Ascending aorta (tissue), 2 donors: ENCODE measurements around the gene PLCG1. TPM values are rescaled to one million over a fixed set of nuclear protein-coding genes. Genes with fewer than 3 reads are reported as not detected.
"Not testable (repeated sequence)": the region's sequence is repeated elsewhere in the genome, so short reads cannot be mapped to it uniquely, and the experiment has no call there.

Experiments used
- DNase-seq, 2 donors: peaks; one replicate each; pipeline ENCODE4 v3.0.0-alpha.2; 2019; ENCODE audit warnings: low spot score in 2 of 2
- H3K27ac ChIP-seq, 2 donors: fragments of 200-600 bp; sonication (generic); one replicate each; pipeline ENCODE4 v1.5.1; 2016 to 2017; ENCODE audit warnings: mild to moderate bottlenecking in 1 of 2
- H3K27me3 ChIP-seq: fragments of 200-600 bp; sonication (generic); one replicate; pipeline ENCODE4 v1.5.1; 2017
- H3K36me3 ChIP-seq, 2 donors: fragments of 200-600 bp; sonication (generic); one replicate each; pipeline ENCODE4 v1.5.1; 2016
- H3K4me1 ChIP-seq, 2 donors: fragments of 200-600 bp; sonication (generic); one replicate each; pipeline ENCODE4 v1.5.1; 2016 to 2017; ENCODE audit warnings: mild to moderate bottlenecking in 1 of 2
- H3K4me3 ChIP-seq, 2 donors: fragments of 200-600 bp; sonication (generic); one replicate each; pipeline ENCODE4 v1.5.1; 2016 to 2017; ENCODE audit warnings: mild to moderate bottlenecking in 1 of 2
- H3K9me3 ChIP-seq, 2 donors: fragments of 200-600 bp; sonication (generic); one replicate each; pipeline ENCODE4 v1.5.1; 2016
- intact Hi-C: fragments of 100-400 bp; cut with DNase I; formaldehyde crosslinking; loops from one replicate; pipeline ENCODE4 v1.15.1; 2023
- total RNA-seq: library from RNA; depleted of rRNA; stranded (reverse); fragments of >200 nt; gene quantifications from one replicate; pipeline ENCODE4 v1.1.0, GENCODE V29; 2016
- TF ChIP-seq, protein P1 (sequence below), 3 experiments: fragments of 200-600 bp in 2 of 3; fragments of 450-650 bp in 1 of 3; sonication (generic) in 2 of 3; IDR thresholded peaks; one replicate each; pipeline ENCODE4 v1.5.1; 2016 to 2019; ENCODE audit warnings: antibody characterized with exemption in 3 of 3, mild to moderate bottlenecking in 1 of 3, moderate library complexity in 1 of 3

The PLCG1 gene
- total RNA-seq, 1 donor from 2014 or later, result 168 TPM

GRCh38 chr20:41110012-41110411, 27.3 kb upstream of the PLCG1 start:
- H3K9me3 ChIP-seq, result no peaks in the 10 kb centered on the region
- H3K4me1 ChIP-seq, result no peaks in the 10 kb centered on the region
- TF ChIP-seq, protein P1, sequence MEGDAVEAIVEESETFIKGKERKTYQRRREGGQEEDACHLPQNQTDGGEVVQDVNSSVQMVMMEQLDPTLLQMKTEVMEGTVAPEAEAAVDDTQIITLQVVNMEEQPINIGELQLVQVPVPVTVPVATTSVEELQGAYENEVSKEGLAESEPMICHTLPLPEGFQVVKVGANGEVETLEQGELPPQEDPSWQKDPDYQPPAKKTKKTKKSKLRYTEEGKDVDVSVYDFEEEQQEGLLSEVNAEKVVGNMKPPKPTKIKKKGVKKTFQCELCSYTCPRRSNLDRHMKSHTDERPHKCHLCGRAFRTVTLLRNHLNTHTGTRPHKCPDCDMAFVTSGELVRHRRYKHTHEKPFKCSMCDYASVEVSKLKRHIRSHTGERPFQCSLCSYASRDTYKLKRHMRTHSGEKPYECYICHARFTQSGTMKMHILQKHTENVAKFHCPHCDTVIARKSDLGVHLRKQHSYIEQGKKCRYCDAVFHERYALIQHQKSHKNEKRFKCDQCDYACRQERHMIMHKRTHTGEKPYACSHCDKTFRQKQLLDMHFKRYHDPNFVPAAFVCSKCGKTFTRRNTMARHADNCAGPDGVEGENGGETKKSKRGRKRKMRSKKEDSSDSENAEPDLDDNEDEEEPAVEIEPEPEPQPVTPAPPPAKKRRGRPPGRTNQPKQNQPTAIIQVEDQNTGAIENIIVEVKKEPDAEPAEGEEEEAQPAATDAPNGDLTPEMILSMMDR (IDR thresholded peaks at IDR 0.05), result no peak
- intact Hi-C loops, result no loop called here
- DNase-seq, result no peak
- peaks cover 33 to 46% of the 10 kb centered on the region in 2 donors for H3K36me3 ChIP-seq
- no peak overlapping the region for H3K27ac ChIP-seq
- no peaks in the 10 kb centered on the region for H3K27me3 ChIP-seq
- H3K4me3 ChIP-seq, result no peak overlapping the region

DNA sequence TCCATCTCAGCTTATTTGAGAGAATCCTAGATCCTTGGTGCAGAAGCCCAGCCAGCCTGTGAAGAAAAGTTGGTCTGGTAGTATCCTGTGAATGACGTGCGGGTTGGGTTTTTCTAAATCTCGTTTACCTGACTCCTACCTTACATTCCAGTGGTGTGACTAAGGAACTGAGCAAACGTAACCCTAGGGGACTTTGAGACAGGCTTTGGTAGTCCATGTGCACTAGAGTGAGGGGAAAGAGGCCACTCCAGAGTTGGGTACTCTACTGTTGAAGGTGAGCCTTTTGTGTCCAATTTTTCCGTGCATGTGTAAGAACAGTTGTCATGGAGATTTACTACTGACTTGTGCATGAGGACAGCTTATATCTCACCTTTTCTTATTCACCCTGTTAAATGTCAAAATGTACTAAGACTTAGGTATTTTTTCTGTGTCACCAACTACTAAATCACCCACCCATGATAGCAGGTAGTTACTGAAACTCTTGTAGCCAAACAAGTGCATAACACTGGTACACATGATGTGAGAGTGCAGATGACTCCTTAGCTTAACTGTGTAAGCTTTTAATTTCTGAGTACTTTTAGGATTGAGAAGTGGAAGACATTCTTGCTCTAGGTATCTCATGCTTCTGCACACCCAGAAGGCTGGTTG, 26.3 kb upstream of the PLCG1 start:
- H3K4me1 ChIP-seq, result no peaks in the 10 kb centered on the region
- H3K36me3 ChIP-seq, result peaks cover 43 to 53% of the 10 kb centered on the region in 2 donors
- no peaks in the 10 kb centered on the region for H3K9me3 ChIP-seq
- H3K4me3 ChIP-seq, result no peak overlapping the region
- DNase-seq, result no peak
- intact Hi-C loops, result no loop called here
- H3K27ac ChIP-seq, result no peak overlapping the region
- no peaks in the 10 kb centered on the region for H3K27me3 ChIP-seq
- TF ChIP-seq, protein P1 (IDR thresholded peaks at IDR 0.05), result no peak

GRCh38 chr20:41111578-41111951, 25.8 kb upstream of the PLCG1 start:
- Histone ChIP-seq H3K36me3 (peaks cover 48 to 58% of the 10 kb centered on the region in 2 donors), H3K27me3 (no peaks in the 10 kb centered on the region)

DNA sequence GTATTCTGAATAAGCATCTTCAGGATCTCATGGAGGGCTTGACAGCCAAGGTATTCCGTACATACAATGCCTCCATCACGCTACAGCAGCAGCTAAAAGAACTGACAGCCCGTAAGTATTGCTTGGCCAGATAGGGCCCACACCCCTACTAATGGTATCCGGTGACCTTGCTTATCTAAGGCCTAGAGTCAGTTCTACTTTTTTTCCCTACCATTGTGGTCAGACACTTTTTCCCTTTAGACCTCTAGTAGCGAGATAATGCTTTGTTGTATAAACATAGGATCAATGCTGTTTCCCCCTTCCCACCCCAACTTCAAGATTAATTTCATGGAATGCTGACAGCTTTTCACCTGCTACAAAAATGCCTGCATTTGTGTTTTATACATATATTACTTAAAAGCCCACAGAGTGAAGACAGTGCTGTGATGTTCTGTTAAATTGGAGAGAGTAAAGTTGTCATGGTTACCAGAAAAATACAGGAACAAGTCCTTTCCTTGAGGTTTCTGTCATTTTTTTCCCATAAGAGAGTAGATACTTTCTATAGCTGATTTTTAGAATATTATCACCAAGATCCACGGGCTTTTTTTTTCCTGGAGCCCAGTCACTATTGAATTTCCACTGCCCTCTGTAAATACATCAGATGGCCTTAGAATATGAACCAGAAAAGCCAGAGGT, 20.9 kb upstream of the PLCG1 start:
- Histone ChIP-seq H3K4me1 (no peaks in the 10 kb centered on the region), H3K9me3 (no peaks in the 10 kb centered on the region), H3K27me3 (no peaks in the 10 kb centered on the region), H3K27ac (no peak overlapping the region), H3K36me3 (peaks cover 59 to 98% of the 10 kb centered on the region in 2 donors), H3K4me3 (no peak overlapping the region)
- TF ChIP-seq, protein P1 (IDR thresholded peaks at IDR 0.05), result no peak
- intact Hi-C loops, result no loop called here
- no peak for DNase-seq

More at GRCh38 chr20:41111578-41111951, 25.8 kb upstream of the PLCG1 start:
- H3K27ac ChIP-seq, result no peak overlapping the region
- no peak for DNase-seq
- TF ChIP-seq, protein P1 (IDR thresholded peaks at IDR 0.05), result no peak
- intact Hi-C loops, result no loop called here
- no peaks in the 10 kb centered on the region for H3K9me3 ChIP-seq
- no peaks in the 10 kb centered on the region for H3K4me1 ChIP-seq
- H3K4me3 ChIP-seq, result no peak overlapping the region

GRCh38 chr20:41118159-41118558, 19.2 kb upstream of the PLCG1 start:
- DNase-seq, H3K4me1 ChIP-seq, intact Hi-C loops, H3K9me3 ChIP-seq, H3K27me3 ChIP-seq, H3K4me3 ChIP-seq: not testable (repeated sequence)
- H3K27ac ChIP-seq, result peak overlapping the region in 1 of 2 donors; percentile 11
- TF ChIP-seq, protein P1 (IDR thresholded peaks at IDR 0.05), result peak in 1 of 3 experiments; percentile 11
- peaks cover 68 to 98% of the 10 kb centered on the region in 2 donors for H3K36me3 ChIP-seq
